NCI-H460 (cell line): ENCODE results near the gene SNRPF. TPM values are rescaled to one million over a fixed set of nuclear protein-coding genes. Genes with fewer than 3 reads are reported as not detected.
"Not testable (repeated sequence)": the region's sequence is repeated elsewhere in the genome, so short reads cannot be mapped to it uniquely, and the experiment has no call there.

Experiments used
- DNase-seq: peaks from one replicate; pipeline ENCODE4 v3.0.0-alpha.2; 2016; ENCODE audit warnings: low read depth; ENCODE audit errors: extremely low read depth
- polyA plus RNA-seq: library from polyadenylated mRNA; depleted of rRNA; stranded (reverse); fragments of >200 nt; gene quantifications from 2 replicates; pipeline ENCODE4 v1.2.3, GENCODE V29; 2014; cell fraction: nucleus; rRNA removed
- total RNA-seq: library from RNA; depleted of rRNA; stranded (reverse); fragments of >200 nt; shearing (Covaris generic); gene quantifications from 2 replicates; pipeline ENCODE4 v1.2.3, GENCODE V29; 2014; rRNA removed

SNRPF gene
- total RNA-seq: 40.0 and 46.0 TPM in 2 replicates
- polyA plus RNA-seq: 22.9 and 23.1 TPM in 2 replicates

DNA sequence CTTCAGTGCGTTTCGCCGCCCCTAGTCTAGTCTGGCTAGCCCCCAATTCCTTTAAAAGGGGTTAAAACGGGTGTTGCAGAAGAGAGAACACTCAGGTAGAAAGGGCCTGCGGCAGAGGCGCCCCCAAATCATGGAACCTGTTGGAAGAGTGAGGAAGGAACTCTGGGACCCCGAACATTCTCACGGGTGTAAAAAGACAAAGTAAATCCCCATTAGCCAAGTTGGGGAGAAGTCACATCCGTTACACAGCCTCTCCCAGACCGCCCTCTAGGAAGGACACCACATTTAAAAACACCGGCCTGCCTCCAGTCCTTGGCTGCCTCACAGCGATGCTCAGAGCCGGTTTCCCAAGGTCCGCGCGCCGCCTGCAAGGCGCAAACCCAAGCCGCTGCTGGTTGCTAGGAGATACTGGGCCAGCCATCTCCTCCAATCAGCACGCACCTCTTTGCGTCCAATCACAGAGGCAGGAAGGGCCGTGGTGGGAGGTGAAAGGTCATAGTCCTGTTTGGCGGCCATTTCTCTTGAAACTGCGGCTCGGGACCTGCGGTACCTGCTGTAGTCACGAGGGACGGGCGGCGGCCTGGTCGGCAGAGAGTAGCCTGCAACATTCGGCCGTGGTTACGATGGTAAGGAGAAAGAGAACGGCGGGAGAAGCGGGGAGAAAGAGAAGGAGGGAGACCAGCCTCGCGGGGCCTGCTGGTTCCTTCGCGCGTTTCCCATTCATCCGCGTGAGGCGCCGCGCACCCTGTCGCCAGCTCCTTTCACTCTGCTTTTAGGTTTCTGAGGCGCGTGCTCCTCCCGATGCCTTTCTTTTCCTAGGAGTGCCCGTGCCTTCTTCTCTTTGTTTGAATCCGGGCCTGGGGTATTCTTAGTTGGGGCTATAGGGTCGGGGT, at the start of gene SNRPF:
TSS of gene SNRPF (plus strand) at position 502 of the 893 bp plus-strand sequence. CDS start at position 624, 122 bp downstream.
- DNase-seq: peak; percentile 97

- no peak for DNase-seq
Measured at GRCh38 chr12:95809000-95809680, 49.6 kb upstream of the SNRPF start.

- no peak for DNase-seq
Measured at GRCh38 chr12:95810411-95810810, 48.3 kb upstream of the SNRPF start.

DNA sequence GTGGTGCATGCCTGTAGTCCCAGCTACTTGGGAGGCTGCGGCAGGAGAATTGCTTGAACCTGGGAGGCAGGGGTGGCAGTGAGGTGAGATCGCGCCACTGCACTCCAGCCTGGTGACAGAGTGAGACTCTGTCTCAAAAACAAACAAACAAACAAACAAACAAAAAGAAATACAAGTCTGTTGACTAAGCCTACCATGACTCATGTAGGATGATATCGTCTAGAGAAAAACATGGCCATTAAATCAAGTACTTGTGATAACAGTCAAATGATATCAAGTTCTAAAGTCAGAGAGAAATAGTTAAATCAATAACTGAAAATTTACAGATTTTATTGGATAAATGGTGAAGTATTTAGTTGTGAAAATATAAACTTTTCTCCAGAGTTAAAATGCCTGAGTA, 46.6 kb upstream of the SNRPF start:
- not testable (repeated sequence) for DNase-seq

DNA sequence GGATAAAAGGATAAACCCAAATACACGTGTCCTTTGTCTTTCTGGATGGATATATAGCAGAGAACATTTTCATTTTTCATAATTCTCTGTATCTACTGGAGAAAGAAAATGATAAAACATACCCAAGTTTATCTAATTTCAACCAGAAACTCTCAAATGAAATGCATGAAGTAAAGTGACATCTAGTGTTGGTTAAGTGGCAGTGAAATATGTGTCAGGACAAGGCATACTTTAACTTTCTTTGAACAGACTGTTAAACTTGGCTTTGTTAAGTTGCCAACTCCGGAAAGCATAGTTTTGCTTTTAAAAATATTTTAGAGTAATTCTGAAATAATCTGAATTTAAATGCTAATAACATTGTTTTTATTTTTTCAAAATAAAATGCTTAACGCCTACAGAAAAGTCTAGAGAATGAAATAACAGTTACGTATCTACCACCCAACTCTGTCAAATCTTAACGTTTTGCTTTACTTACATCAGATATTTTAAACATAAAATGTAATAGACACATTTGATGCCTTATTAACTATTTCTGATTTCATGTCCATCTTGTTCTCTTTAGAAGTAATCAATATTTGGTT, 43.0 kb upstream of the SNRPF start:
- DNase-seq: peak; percentile 66

GRCh38 chr12:95820096-95820703, 38.6 kb upstream of the SNRPF start:
- peak; percentile 73 for DNase-seq

DNA sequence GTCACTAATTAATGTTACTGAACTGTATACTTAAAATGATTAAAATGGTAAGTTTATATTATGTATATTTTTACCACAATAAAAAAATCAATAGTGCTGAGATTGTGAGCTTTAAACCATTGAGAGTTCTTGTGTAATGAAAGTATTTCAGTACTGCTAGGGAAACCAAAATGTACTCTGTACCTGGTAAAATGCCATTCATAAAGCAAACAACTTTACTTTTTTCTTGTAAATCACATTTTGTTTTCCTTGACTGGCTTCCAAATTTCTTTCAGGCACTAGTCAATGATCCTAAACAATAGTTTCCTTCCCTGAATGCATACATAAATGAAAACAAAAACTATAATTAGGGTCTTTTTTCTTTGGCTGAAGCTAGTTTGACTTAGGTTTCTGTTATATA, 29.4 kb upstream of the SNRPF start:
- DNase-seq: no peak

DNA sequence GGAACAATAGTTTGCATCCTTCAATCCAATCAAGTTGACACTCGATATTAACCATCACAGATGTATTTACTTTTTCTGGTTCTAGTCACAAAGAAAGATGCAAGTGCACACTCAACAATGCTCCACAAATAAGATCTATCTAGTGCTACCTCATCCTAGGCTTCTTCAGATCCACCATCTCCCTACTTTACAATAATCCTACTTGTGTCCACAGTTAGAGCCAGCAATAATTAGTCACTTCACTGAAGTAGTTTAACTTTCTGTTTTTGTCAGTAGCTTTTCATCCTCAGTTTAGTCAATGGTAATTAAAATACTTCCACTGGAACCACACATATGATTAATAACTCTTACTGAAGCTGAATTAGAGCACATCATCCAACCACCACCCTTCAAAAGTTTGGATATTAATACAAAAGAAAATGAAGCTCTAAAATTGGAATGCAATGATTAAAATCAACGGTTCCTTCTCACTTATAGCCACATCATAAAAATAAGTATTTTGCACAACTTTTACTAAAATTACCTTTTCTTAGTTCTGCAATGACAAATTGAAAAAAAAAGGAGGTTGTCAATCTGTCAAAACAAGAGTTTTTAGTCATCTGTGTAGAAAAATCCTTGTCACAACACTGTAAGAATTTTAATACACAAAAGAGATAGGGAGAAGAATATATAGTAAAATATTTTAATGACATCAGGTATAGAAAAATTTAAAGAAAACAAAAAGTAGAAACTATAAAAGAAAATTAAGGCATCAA, 28.2 kb upstream of the SNRPF start:
- no peak for DNase-seq

GRCh38 chr12:95834572-95834971, 24.2 kb upstream of the SNRPF start:
- DNase-seq: no peak

DNA sequence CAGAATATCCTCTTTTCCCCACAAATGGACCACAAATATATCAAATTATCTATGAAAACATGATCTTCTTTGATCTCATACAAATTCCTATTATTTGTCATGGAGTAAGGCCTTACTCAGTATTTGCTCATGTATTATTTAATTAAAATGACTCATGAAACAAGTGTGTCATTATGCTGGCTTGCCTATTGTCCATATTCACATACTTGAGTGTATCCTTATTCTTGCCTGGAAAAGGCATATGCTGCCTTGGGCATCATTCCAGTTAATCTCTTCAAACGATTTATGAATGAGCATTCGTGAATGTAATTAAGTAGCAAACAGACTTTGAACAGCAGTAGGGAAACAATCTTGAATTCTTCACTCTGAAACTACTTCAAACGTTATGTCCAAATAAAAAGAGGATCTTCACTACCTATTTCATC, 22.6 kb upstream of the SNRPF start:
- DNase-seq: no peak

GRCh38 chr12:95836630-95837239, 22.0 kb upstream of the SNRPF start:
- no peak for DNase-seq

DNA sequence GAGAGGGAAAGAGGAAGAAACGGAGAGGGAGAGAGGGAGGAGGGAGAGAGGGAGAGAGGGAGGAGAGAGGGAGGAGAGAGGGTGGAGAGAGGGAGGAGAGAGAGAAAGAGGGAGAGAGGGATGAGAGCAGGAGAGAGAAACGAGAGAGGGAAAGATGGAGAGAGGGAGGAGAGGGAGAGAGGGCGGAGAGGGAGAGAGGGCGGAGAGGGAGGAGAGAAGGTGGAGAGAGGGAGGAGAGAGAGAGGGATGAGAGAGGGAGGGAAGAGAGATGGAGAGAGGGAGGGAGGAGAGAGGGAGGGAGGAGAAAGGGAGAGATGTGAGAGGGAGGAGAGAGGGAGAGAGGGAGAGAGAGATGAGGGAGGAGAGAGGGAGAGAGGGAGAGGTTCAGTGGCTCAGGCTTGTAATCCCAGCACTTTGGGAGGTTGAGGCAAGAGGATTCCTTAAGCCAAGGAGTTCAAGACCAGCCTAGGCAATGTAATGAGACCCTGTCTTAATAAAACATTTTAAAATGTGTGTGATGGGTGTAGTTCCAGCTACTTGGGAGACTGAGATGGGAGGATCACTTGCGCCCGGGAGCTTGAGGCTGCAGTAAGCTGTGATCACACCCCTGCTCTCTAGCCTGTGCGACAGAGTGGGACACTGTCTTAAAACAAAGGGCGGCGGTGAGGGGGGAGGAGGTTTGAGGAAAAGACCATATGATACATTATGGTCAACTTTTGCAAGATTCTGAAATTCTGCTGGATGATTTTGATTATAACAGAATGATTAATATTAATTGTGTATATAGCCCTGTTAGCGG, 21.3 kb upstream of the SNRPF start:
- no peak for DNase-seq

DNA sequence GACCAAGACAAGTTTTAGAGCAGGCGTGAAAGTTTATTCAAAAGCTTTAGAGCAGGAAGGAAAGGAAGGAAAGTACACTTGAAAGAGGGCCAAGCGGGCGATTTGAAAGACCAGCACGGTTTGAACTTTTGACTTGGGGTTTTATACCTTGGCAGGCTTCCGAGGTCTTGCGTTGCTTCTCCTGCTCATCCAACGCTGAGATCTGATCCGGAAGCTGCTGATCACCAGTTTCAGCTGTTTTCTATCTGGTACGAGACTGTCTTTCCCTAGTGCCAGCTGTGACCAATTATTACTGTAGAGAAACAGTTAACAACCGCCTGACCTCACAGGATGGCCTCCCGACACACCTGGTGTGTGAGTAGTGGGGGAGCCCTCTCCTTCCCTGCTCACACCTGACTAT, 20.6 kb upstream of the SNRPF start:
- peak; percentile 39 for DNase-seq

GRCh38 chr12:95842426-95842825, 16.3 kb upstream of the SNRPF start:
- not testable (repeated sequence) for DNase-seq

DNA sequence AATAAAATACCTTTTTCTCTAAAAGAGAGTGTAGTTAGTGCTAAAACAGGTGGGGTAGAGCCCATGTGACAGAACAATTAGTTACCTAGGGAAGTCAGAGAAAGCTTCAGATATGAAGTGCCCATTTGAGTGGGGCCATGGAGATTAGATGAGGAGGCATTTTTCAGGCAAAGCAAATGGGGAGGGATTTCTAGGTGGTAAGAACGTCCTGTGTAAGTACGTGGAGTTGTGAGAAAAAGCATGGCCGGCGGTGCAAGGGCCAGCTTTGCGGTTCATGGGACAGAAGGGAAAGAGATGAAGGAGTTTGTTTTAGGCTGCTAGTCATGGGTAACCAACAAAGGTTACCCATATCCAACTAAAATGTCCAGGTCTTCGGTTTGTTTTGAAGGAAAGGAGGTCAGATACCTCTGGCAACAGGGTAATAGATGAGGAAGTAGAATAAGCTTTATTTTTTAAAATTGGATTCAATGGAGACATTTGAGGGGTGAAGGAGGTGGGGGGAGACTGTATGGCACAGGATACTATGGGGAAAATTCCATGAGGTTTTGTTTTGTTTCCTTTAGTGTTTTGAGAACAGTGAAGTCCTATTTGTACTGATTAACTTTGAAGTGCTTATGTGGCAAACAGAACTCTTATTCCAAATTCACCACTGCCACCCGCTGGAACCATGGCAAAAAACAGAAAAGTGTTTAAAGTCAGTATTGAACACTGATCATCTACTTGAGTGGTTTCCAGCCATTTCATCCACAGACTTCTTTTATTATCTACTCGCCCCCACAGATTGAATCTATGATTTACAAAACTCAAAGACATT, 10.0 kb upstream of the SNRPF start:
- DNase-seq: peak; percentile 49

DNA sequence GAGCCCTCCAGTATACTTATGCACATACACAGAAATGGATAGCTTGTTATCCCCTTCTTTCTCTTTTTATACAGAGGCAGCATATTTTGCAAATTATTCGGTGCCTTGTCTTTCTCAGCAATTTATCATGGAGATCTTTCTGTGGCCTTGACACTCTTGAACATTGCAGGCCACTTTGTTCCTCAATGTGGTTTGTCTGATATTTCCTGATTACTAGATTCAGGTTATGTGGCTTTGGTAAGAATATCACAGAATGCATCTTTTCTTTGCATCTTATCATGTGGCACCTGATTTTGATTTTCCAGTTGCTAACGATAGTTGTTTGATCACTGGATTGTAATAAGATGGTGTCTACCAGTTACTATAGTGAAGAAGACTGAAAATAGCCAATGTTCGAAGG, 7.1 kb upstream of the SNRPF start:
- DNase-seq: no peak

GRCh38 chr12:95852133-95852532, 6.6 kb upstream of the SNRPF start:
- no peak for DNase-seq

DNA sequence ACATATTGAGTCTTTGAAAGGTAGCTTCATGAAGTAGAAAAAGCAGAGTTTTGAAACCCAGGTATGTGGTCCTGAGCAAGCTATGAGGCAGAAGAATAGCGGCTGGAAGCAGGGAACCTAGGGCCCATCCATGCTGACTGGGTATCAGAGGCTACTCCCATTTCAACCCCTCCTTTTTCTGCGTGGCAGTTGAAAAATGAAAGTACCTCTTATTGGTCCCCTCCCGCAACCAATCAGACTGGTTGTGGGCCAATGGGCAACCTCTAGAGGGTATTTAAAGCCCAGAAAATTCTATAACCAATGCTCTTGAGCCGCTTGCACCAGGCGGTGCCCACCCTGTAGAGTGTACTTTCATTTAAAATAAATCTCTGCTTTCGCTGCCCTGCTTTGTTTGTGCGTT, 1.6 kb upstream of the SNRPF start:
- DNase-seq: no peak
